ENCODE results near the gene IFIT5.
"Not testable (repeated sequence)": the region's sequence is repeated elsewhere in the genome, so short reads cannot be mapped to it uniquely, and the experiment has no call there.

The IFIT5 gene

GRCh38 chr10:89431977-89432376, 17.6 kb downstream of the IFIT5 start:
- no peak for DNase-seq (ENCODE audit: low spot score)

GRCh38 chr10:89438525-89438924, 24.2 kb downstream of the IFIT5 start:
- no peak for DNase-seq (ENCODE audit: low spot score)

DNA sequence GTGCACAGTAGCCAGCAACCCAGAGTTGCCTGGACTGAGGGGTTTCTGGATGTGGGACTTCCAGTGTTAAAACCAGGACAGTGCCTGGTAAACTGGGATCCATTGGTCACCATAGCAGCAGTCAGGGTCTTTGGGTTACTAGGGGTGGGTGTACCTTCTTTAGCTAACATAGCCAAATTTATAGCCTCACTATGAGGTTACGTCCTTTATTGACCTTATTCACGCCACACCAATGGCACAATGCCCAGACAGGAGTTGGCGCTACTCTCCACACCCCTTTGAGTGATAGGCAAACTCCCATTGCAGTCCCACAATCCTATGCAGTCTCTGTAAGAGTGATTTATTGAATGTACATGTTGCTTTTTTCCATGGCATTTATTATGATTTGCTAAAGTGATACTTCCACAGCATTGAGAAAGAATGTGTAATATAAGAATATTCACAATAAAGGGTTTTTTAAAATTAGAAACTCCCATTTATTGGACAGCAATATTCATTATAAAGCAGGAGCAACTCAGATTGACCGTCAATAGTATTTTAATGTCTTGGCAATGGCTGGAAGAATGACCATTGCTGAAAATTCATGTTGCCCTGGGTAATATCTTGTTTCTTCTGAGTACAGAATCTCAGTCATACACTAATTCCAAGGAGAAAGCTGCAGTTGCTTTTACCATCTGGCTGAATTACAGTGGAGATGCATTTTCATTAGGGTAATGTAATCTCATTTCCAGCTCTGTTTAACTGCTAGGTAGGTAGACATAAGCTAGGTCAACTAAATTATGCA, 26.1 kb downstream of the IFIT5 start:
- no peak for DNase-seq (ENCODE audit: low spot score)

DNA sequence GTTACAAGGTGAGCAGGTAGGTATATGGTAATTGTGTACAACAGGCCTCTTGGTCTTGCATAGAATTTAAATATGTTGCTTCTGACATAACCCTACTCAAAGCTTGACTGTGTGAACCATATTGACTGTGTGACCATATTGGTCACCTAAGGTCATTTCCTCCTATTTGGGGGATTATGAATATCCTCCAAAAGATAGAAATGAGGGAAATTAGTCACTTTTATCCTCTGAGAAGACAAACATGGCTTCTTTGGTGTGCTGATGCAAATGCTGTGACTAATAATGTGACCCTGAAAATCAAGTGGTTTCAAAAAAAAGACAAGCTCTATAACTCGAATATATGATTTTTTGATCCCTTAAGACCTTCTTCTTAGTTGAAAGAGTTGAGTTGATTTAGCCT, 27.9 kb downstream of the IFIT5 start:
- no peak for DNase-seq (ENCODE audit: low spot score)

DNA sequence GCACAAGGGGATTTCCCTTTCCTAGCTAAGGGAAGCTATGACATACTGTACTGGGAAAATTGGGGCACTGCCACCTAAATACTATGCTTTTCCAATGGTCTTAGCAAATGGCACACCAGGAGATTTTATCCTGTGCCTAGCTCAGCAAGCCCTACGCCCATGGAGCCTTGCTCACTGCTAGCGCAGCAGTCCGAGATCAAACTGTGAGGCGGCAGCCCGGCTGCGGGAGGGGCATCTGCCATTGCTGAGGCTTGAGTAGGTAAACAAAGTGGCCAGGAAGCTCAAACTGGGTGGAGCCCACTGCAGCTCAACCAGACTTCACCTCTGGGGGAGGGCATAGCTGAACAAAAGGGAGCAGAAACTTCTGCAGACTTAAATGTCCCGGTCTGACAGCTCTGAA, 30.5 kb downstream of the IFIT5 start:
- not testable (repeated sequence) for DNase-seq (ENCODE audit: low spot score)

DNA sequence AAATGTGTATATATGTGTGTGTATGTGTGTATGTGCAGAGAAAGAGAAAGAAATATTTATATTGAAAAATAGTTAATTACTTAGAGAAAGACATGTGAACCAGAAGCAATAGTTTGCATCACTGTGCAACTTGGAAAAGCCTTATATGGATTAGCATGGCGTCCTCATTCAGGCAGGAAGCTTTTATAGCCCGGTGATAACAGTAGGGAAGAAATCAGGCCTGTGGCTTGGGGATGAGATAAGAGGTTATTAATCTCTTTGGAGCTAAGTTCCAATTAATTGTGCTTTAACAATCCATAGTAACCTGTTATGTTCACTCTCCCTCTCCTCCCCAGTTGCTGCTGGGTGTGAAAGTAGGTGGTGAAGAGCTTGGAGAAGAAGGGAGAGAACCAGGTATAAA, 36.5 kb downstream of the IFIT5 start:
- no peak for DNase-seq (ENCODE audit: low spot score)

- DNase-seq (ENCODE audit: low spot score) = no peak
Measured at GRCh38 chr10:89452193-89452592, 37.8 kb downstream of the IFIT5 start.

DNA sequence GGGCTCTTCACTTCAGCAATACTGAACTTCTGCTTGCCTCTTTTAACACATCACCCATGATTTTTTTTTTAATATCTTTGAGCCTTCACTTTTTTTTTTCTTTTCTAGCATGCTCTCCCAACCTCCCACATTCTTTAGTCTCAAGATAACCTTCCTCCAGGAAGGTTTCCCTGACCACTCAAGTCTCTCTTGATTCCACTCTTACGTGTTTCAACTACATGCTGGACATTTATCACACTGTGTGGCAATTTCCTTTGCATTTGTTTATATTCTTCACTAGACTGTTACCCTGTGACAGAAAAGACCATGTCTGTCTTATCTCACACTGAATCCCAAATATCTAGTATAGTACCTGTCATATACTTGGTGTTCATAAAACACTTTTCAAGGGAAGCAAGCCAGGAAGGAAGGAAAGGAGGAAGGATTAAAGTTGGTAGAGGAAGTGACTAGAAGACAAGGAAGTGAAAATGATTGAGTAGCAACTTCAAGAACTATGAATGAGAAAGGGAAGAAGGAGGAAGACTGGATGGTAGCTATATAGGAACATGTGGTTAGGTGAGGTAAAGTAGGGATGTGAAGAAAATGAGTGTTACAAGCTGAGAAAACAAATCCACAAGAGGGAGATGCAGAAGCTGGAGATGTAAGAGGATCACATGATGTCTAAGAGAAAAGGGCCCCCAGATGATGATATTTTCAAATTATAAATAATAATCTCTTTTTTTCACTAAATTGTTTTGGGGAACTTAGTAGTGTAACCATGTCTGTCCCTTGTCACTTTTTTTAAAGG, 40.4 kb downstream of the IFIT5 start:
- no peak for DNase-seq (ENCODE audit: low spot score)

- no peak for DNase-seq (ENCODE audit: low spot score)
Measured at GRCh38 chr10:89458291-89458690, 43.9 kb downstream of the IFIT5 start.

DNA sequence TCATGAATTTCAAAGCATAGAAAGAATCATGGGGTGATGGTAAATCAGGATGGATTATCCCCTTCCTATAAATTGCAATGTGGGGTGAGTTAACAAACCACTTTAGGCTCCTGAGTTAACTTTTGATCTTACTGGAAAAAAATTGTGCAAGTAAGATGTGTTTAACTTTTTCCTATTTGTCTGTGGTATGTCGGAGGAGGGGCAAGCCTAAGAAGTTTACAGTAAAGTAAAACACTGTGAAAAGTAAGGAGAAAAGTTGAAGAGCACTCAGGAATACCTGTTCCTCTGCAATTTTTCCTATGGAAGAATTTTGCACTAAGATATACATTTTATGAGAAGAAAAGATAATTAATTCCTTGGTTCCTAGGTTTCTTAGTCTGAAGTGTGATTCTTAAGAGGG, 44.4 kb downstream of the IFIT5 start:
- DNase-seq (ENCODE audit: low spot score) = no peak

- DNase-seq (ENCODE audit: low spot score) = no peak
Measured at GRCh38 chr10:89463846-89464537, 49.6 kb downstream of the IFIT5 start.

- DNase-seq (ENCODE audit: low spot score) = no peak
Measured at GRCh38 chr10:89465196-89465595, 50.8 kb downstream of the IFIT5 start.

DNA sequence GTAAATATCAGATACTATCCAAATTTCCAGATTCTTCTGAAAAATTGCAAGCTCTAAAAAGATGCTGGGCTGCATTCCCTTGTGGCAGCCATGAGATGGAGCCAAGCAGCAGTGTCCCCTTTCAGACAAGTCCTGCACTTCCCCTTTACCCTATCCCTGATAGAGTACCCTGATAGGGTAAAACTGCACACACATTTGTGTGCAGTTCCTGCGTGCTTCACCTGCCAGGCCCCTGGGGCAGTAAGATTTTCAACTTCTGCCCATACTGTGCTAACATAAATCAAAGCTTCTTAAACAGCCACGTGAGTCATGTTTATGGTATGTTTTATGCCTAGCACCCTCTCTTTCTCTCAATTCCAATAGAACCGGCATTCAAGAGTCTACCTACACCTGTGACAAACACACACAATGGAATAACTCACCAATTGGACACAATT, 52.2 kb downstream of the IFIT5 start:
- no peak for DNase-seq (ENCODE audit: low spot score)

- no peak for DNase-seq (ENCODE audit: low spot score)
Measured at GRCh38 chr10:89468191-89468965, 54.0 kb downstream of the IFIT5 start.

- no peak for DNase-seq (ENCODE audit: low spot score)
Measured at GRCh38 chr10:89469517-89469916, 55.1 kb downstream of the IFIT5 start.
